Stimulated activated CD8-positive, alpha-beta memory T cell treated with anti-CD3 and anti-CD28 coated beads, Interleukin-4, amount 100 ng/mL, for 24 hours (primary cell): ENCODE data around the gene ARHGDIG.
"Not testable (repeated sequence)": the region's sequence is repeated elsewhere in the genome, so short reads cannot be mapped to it uniquely, and the experiment has no call there.

Experiments
- DNase-seq: peaks from one replicate; pipeline ENCODE4 v3.0.0-alpha.2; 2020; ENCODE audit warnings: low read depth

ARHGDIG gene

GRCh38 chr16:330741-331140 lies 50.4 kb downstream of the ARHGDIG start:
- no peak for DNase-seq

DNA sequence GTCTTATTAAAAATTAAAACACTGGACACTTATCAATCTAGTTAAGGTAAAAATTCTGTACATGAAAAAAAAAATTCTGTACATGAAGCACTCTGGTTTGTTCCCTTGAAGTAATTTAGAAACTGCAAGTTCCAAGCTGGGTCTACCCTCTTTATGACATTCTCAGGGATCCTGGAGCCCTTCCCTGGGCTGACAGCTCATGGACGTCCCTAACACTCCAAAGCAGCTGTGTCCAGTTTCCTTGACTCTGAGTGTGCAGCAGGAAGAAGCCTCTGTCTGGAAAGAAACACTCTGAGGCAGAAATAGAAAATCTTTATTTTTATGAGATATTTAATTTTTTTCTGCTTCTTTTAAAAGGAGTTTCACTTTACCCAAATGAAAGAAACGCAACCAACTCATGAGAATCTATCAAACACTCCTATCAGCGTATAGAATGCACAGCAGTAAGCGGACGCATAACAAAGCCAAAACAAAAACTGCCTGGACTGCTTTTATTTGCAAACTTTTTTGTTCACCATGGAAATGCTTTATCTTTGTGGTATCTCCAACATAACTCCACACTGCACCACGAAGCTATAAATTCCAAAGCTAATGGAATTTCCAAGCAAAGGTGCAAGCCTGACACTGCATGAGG lies 50.9 kb downstream of the ARHGDIG start:
- not testable (repeated sequence) for DNase-seq
